Coronary artery (tissue), 2 donors: Measurements from ENCODE around the gene CFAP206.

Experiments
- DNase-seq: peaks from one replicate; pipeline ENCODE4 v3.0.0-alpha.2; 2017; ENCODE audit warnings: low spot score
- H3K27ac ChIP-seq, 2 donors: fragments of 200-600 bp; sonication (generic); one replicate each; pipeline ENCODE4 v1.5.1; 2016 to 2019
- H3K4me3 ChIP-seq: fragments of 200-600 bp; sonication (generic); 2 replicates; pipeline ENCODE4 v1.5.1; 2016; ENCODE audit warnings: mild to moderate bottlenecking, moderate library complexity
- TF ChIP-seq, protein P1 (sequence below): fragments of 200-600 bp; sonication (generic); IDR thresholded peaks from one replicate; pipeline ENCODE4 v1.5.1; 2019; ENCODE audit warnings: antibody characterized with exemption

Gene CFAP206

DNA sequence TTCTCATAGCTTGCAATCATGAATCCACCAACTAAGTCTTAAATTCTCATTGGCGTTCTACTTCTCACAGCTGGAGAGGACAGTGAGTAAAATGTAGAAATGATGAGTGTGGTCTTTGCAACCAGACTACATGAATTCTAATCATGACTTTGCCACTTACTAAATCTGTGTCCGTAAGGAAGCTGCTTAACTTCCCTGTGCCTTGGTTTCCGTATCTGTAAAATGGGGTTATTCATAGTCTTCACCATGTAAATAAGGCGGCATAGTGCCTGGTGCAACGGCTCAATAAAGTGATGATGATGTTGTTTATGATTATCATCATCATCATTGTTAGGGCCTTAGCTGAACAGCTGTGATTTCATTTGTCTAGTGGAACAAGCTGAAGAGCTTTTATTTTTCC lies 12.6 kb downstream of the CFAP206 start:
- DNase-seq: no peak
- Histone ChIP-seq H3K4me3 (no peak overlapping the region), H3K27ac (no peak overlapping the region)
- TF ChIP-seq, protein P1, sequence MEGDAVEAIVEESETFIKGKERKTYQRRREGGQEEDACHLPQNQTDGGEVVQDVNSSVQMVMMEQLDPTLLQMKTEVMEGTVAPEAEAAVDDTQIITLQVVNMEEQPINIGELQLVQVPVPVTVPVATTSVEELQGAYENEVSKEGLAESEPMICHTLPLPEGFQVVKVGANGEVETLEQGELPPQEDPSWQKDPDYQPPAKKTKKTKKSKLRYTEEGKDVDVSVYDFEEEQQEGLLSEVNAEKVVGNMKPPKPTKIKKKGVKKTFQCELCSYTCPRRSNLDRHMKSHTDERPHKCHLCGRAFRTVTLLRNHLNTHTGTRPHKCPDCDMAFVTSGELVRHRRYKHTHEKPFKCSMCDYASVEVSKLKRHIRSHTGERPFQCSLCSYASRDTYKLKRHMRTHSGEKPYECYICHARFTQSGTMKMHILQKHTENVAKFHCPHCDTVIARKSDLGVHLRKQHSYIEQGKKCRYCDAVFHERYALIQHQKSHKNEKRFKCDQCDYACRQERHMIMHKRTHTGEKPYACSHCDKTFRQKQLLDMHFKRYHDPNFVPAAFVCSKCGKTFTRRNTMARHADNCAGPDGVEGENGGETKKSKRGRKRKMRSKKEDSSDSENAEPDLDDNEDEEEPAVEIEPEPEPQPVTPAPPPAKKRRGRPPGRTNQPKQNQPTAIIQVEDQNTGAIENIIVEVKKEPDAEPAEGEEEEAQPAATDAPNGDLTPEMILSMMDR: no peak

DNA sequence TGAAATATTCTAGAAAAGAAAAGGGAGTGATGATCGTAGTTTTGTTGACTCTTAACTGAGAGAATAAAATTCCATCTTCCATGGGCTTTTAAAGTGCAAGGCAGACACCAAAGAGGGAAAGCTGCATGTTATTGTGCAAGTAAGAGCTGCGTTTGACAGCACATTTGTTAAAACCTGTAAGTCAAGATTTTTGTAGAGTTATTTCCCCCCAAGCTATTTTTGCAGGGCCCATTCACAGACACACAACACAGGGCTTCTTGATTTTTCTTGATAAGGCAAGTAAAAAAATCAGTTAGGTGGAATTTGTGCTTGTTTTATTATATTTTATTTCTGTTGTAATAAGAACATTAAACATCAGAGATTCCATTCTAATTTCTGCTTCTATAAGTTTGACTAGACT lies 13.8 kb downstream of the CFAP206 start:
- H3K4me3 ChIP-seq: no peak overlapping the region
- H3K27ac ChIP-seq: no peak overlapping the region
- no peak for DNase-seq
- TF ChIP-seq, protein P1: no peak

DNA sequence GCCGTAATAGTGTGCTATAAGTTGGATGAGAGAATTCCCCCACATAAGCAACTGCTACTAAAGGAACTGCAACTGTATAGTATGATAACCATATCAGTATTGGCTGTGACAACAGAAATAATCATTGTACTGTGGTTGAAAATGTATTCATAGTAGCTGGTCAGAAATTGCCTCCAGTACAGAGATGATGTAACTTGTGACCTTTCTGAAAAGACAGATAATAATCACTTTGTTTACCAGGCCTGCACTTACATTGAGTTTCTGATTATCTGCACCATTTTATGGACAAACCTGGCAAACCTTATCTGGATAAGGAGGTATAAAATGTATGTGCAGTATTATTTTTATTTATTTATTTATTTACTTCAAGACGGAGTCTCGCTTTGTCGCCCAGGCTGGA lies 19.0 kb downstream of the CFAP206 start:
- H3K4me3 ChIP-seq: no peak overlapping the region
- TF ChIP-seq, protein P1: no peak

DNA sequence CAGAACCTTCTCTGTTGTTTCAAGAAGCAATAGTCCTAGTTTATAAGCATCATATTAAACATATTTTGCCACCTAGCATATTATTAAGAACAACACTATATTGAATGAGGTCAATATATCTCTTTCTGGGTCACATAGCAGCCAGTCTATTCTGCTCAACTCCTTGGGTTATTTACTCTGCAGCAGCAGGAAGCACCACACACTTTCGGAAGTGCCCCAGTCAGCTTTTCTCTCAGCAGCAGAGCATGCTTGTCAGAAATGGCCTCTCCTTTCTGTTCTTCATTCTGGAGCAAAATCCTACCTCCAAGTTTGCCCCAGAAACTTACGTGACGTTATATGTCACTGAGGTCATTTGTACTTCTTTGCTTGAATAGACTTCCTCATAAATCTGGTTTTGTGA lies 22.7 kb downstream of the CFAP206 start:
- Histone ChIP-seq H3K27ac (no peak overlapping the region), H3K4me3 (no peak overlapping the region)
- TF ChIP-seq, protein P1: no peak
- no peak for DNase-seq

More for the DNA sequence above, 19.0 kb downstream of the CFAP206 start:
- no peak overlapping the region for H3K27ac ChIP-seq
- DNase-seq: no peak

DNA sequence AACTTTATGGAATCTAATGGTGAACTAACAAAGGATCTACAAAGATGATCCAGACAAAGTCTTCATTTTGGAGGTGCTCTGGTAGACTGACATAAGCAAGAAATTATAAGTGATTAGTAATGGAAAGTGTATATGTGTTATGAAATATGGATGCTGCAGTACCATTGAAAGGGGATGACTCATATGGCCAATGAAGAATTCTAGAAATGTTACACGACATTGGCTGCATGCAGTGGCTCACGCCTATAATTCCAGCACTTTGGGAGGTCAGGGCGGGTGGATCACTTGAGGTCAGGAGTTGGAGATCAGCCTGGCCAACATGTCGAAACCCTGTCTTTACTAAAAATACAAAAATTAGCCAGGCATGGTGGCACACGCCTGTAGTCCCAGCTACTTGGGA lies 23.5 kb downstream of the CFAP206 start:
- DNase-seq: no peak
- no peak overlapping the region for H3K4me3 ChIP-seq
- H3K27ac ChIP-seq: no peak overlapping the region
- TF ChIP-seq, protein P1: no peak

GRCh38 chr6:87436435-87436834 lies 28.7 kb downstream of the CFAP206 start:
- Histone ChIP-seq H3K4me3 (no peak overlapping the region), H3K27ac (no peak overlapping the region)
- TF ChIP-seq, protein P1: no peak
- no peak for DNase-seq

DNA sequence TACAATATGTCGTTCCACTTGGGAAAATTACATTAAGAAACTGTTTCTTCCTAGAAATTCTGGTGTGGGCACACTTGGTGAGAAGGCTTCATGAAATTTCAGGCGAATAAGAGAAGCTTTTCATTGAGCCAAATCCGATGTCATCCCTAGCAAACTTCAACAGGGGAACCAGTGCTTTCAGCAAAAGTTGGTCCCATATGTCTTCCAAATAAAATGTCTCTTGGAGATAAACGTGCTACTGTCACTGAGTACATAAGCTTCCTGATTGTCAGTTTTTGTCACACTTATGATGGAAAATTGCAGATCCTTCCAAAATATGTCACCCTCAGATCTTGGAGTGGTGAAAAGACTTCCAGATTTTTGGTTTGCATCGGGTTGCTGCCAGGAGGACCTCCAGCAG lies 33.9 kb downstream of the CFAP206 start:
- TF ChIP-seq, protein P1: no peak
- no peak overlapping the region for H3K4me3 ChIP-seq
- no peak overlapping the region for H3K27ac ChIP-seq
- no peak for DNase-seq
